Fibroblast of upper back skin (primary cell): ENCODE data around the gene BPGM.

ENCODE experiments used
- DNase-seq: peaks from one replicate; pipeline ENCODE4 v3.0.0-alpha.2; 2013

BPGM gene

GRCh38 chr7:134699021-134699818 lies 52.6 kb downstream of the BPGM start:
- no peak for DNase-seq

- peak; percentile 55 for DNase-seq
These were observed 53.2 kb downstream of the BPGM start for GRCh38 chr7:134699899-134700298.

- DNase-seq, result peak; percentile 59
These were observed 54.6 kb downstream of the BPGM start for GRCh38 chr7:134701272-134701671.

- no peak for DNase-seq
These were observed 56.0 kb downstream of the BPGM start for GRCh38 chr7:134702366-134703240.

- DNase-seq, result no peak
These were observed 56.6 kb downstream of the BPGM start for GRCh38 chr7:134703241-134703594.

- DNase-seq, result peak; percentile 48
These were observed 57.1 kb downstream of the BPGM start for GRCh38 chr7:134703782-134704181.

- no peak for DNase-seq
These were observed 58.2 kb downstream of the BPGM start for GRCh38 chr7:134704827-134705226.

GRCh38 chr7:134705716-134706115 lies 59.1 kb downstream of the BPGM start:
- DNase-seq, result no peak

GRCh38 chr7:134706468-134706867 lies 59.8 kb downstream of the BPGM start:
- DNase-seq, result no peak

GRCh38 chr7:134707663-134708378 lies 61.2 kb downstream of the BPGM start:
- DNase-seq, result no peak

GRCh38 chr7:134708692-134709091 lies 62.0 kb downstream of the BPGM start:
- no peak for DNase-seq

GRCh38 chr7:134709197-134709596 lies 62.5 kb downstream of the BPGM start:
- peak; percentile 74 for DNase-seq

GRCh38 chr7:134710511-134710853 lies 63.8 kb downstream of the BPGM start:
- DNase-seq, result no peak

GRCh38 chr7:134710854-134711624 lies 64.4 kb downstream of the BPGM start:
- peak; percentile 59 for DNase-seq

GRCh38 chr7:134712196-134712595 lies 65.5 kb downstream of the BPGM start:
- DNase-seq, result peak; percentile 63

GRCh38 chr7:134714470-134715205 lies 68.0 kb downstream of the BPGM start:
- no peak for DNase-seq

GRCh38 chr7:134718211-134718875 lies 71.7 kb downstream of the BPGM start:
- DNase-seq, result no peak

GRCh38 chr7:134720091-134720935 lies 73.7 kb downstream of the BPGM start:
- peak; percentile 80 for DNase-seq

- no peak for DNase-seq
These were observed 74.5 kb downstream of the BPGM start for GRCh38 chr7:134721171-134721570.

- no peak for DNase-seq
These were observed 76.2 kb downstream of the BPGM start for GRCh38 chr7:134722786-134723322.
